Measurements from ENCODE around the gene SIDT2. TPM values are rescaled to one million over a fixed set of nuclear protein-coding genes. Genes with fewer than 3 reads are reported as not detected.

SIDT2 gene
- total RNA-seq, 2 experiments from 2014 or later, result 28.6 to 30.9 TPM

- DNase-seq, result no peak
- H3K4me3 Mint-ChIP-seq, result no peak overlapping the region
- ChIA-PET POLR2A (no interaction called here), CTCF (interaction anchor here (1.0 kb wide), 1 partner anchor 40 kb away, joined by 3 read pairs; no protein-coding TSS in a partner anchor)
- no peaks in the 10 kb centered on the region for H3K27me3 Mint-ChIP-seq
- H3K9me3 Mint-ChIP-seq, result no peaks in the 10 kb centered on the region
- peaks cover 5% of the 10 kb centered on the region for H3K36me3 Mint-ChIP-seq (ENCODE audit: low read depth)
- H3K27ac Mint-ChIP-seq, result no peak overlapping the region
- H3K4me1 Mint-ChIP-seq, result no peaks in the 10 kb centered on the region
Measured at GRCh38 chr11:117186431-117186761, 7.9 kb downstream of the SIDT2 start.

- no peaks in the 10 kb centered on the region for H3K4me1 Mint-ChIP-seq
- no peaks in the 10 kb centered on the region for H3K27me3 Mint-ChIP-seq
- DNase-seq, result no peak
- no peak overlapping the region for H3K27ac Mint-ChIP-seq
- ChIA-PET POLR2A (no interaction called here), CTCF (interaction anchor here (1.0 kb wide), 1 partner anchor 39 kb away, joined by 3 read pairs; no protein-coding TSS in a partner anchor)
- no peak overlapping the region for H3K4me3 Mint-ChIP-seq
- H3K9me3 Mint-ChIP-seq, result no peaks in the 10 kb centered on the region
- peaks cover 5% of the 10 kb centered on the region for H3K36me3 Mint-ChIP-seq (ENCODE audit: low read depth)
Measured at GRCh38 chr11:117187007-117187406, 8.5 kb downstream of the SIDT2 start.

GRCh38 chr11:117187428-117187798 lies 8.9 kb downstream of the SIDT2 start:
- POLR2A ChIA-PET, result no interaction called here

GRCh38 chr11:117187799-117188481 lies 9.4 kb downstream of the SIDT2 start:
- ChIA-PET CTCF (interaction anchor here (1.2 kb wide), 1 partner anchor 8 kb away, joined by 4 read pairs; no protein-coding TSS in a partner anchor), POLR2A (no interaction called here)
- Mint-ChIP-seq H3K27me3 (no peaks in the 10 kb centered on the region), H3K4me1 (peaks cover 2% of the 10 kb centered on the region), H3K36me3 (ENCODE audit: low read depth) (peaks cover 2% of the 10 kb centered on the region), H3K27ac (no peak overlapping the region), H3K9me3 (no peaks in the 10 kb centered on the region), H3K4me3 (no peak overlapping the region)
- DNase-seq, result no peak

More at GRCh38 chr11:117187428-117187798, 8.9 kb downstream of the SIDT2 start:
- no peak overlapping the region for H3K27ac Mint-ChIP-seq
- no peak for DNase-seq
- no peaks in the 10 kb centered on the region for H3K4me1 Mint-ChIP-seq
- peaks cover 5% of the 10 kb centered on the region for H3K36me3 Mint-ChIP-seq (ENCODE audit: low read depth)
- H3K4me3 Mint-ChIP-seq, result no peak overlapping the region
- no peaks in the 10 kb centered on the region for H3K27me3 Mint-ChIP-seq
- no peaks in the 10 kb centered on the region for H3K9me3 Mint-ChIP-seq
- CTCF ChIA-PET, result interaction anchor here (1.0 kb wide), 1 partner anchor 39 kb away, joined by 3 read pairs; no protein-coding TSS in a partner anchor

- CTCF ChIA-PET, result interaction anchor here (1.2 kb wide), 1 partner anchor 8 kb away, joined by 4 read pairs; no protein-coding TSS in a partner anchor
Measured at GRCh38 chr11:117188620-117189081, 10.1 kb downstream of the SIDT2 start.

GRCh38 chr11:117189191-117189940 lies 10.8 kb downstream of the SIDT2 start:
- no peak for DNase-seq
- Mint-ChIP-seq H3K27me3 (no peaks in the 10 kb centered on the region), H3K4me1 (peaks cover 3% of the 10 kb centered on the region), H3K9me3 (no peaks in the 10 kb centered on the region), H3K27ac (no peak overlapping the region), H3K36me3 (ENCODE audit: low read depth) (peaks cover 2% of the 10 kb centered on the region), H3K4me3 (no peak overlapping the region)
- POLR2A ChIA-PET, result no interaction called here
- CTCF ChIA-PET, result interaction anchor here (0.5 to 1.2 kb wide), 2 partner anchors 9 to 158 kb away, joined by 4 read pairs; no protein-coding TSS in a partner anchor

More at GRCh38 chr11:117188620-117189081, 10.1 kb downstream of the SIDT2 start:
- POLR2A ChIA-PET, result no interaction called here
- Mint-ChIP-seq H3K9me3 (no peaks in the 10 kb centered on the region), H3K4me1 (peaks cover 3% of the 10 kb centered on the region), H3K27ac (no peak overlapping the region), H3K4me3 (no peak overlapping the region), H3K36me3 (ENCODE audit: low read depth) (peaks cover 2% of the 10 kb centered on the region), H3K27me3 (no peaks in the 10 kb centered on the region)
- DNase-seq, result no peak

- peaks cover 2% of the 10 kb centered on the region for H3K36me3 Mint-ChIP-seq (ENCODE audit: low read depth)
- DNase-seq, result no peak
- CTCF ChIA-PET, result interaction anchor here (1.5 kb wide), 1 partner anchor 9 kb away, joined by 4 read pairs; no protein-coding TSS in a partner anchor
Measured at GRCh38 chr11:117189941-117190544, 11.5 kb downstream of the SIDT2 start.

GRCh38 chr11:117191680-117192400 lies 13.3 kb downstream of the SIDT2 start:
- ChIA-PET CTCF (interaction anchor here (1.0 to 1.5 kb wide), 3 partner anchors 11 to 40 kb away, joined by 3 to 4 read pairs (median 3); partner anchors contain the start of genes PCSK7 and RNF214), POLR2A (no interaction called here)
- no peaks in the 10 kb centered on the region for H3K9me3 Mint-ChIP-seq
- no peak for DNase-seq
- H3K27me3 Mint-ChIP-seq, result no peaks in the 10 kb centered on the region
- peaks cover 7% of the 10 kb centered on the region for H3K4me1 Mint-ChIP-seq
- H3K36me3 Mint-ChIP-seq (ENCODE audit: low read depth), result peaks cover 2% of the 10 kb centered on the region
- no peak overlapping the region for H3K27ac Mint-ChIP-seq
- no peak overlapping the region for H3K4me3 Mint-ChIP-seq

More at GRCh38 chr11:117189941-117190544, 11.5 kb downstream of the SIDT2 start:
- Mint-ChIP-seq H3K4me3 (no peak overlapping the region), H3K9me3 (no peaks in the 10 kb centered on the region), H3K4me1 (peaks cover 4% of the 10 kb centered on the region), H3K27ac (no peak overlapping the region), H3K27me3 (no peaks in the 10 kb centered on the region)
- POLR2A ChIA-PET, result no interaction called here

- ChIA-PET CTCF (interaction anchor here (1.0 kb wide), 1 partner anchor 40 kb away, joined by 3 read pairs; the partner anchor contains the start of genes PCSK7 and RNF214), POLR2A (no interaction called here)
- Mint-ChIP-seq H3K4me3 (no peak overlapping the region), H3K9me3 (no peaks in the 10 kb centered on the region), H3K27me3 (no peaks in the 10 kb centered on the region), H3K4me1 (peaks cover 7% of the 10 kb centered on the region), H3K27ac (no peak overlapping the region), H3K36me3 (ENCODE audit: low read depth) (no peaks in the 10 kb centered on the region)
- no peak for DNase-seq
Measured at GRCh38 chr11:117192401-117192875, 13.9 kb downstream of the SIDT2 start.

- H3K4me1 Mint-ChIP-seq, result peaks cover 7% of the 10 kb centered on the region
- POLR2A ChIA-PET, result no interaction called here
- no peaks in the 10 kb centered on the region for H3K9me3 Mint-ChIP-seq
- H3K27ac Mint-ChIP-seq, result no peak overlapping the region
- H3K4me3 Mint-ChIP-seq, result no peak overlapping the region
- DNase-seq, result no peak
- no peaks in the 10 kb centered on the region for H3K36me3 Mint-ChIP-seq (ENCODE audit: low read depth)
- no peaks in the 10 kb centered on the region for H3K27me3 Mint-ChIP-seq
- CTCF ChIA-PET, result interaction anchor here (1.0 kb wide), 1 partner anchor 13 kb away, joined by 3 read pairs; no protein-coding TSS in a partner anchor
Measured at GRCh38 chr11:117193130-117194020, 14.8 kb downstream of the SIDT2 start.

- Mint-ChIP-seq H3K4me1 (peaks cover 7% of the 10 kb centered on the region), H3K9me3 (no peaks in the 10 kb centered on the region), H3K27me3 (no peaks in the 10 kb centered on the region), H3K4me3 (no peak overlapping the region), H3K36me3 (ENCODE audit: low read depth) (no peaks in the 10 kb centered on the region), H3K27ac (no peak overlapping the region)
- DNase-seq, result no peak
- ChIA-PET CTCF (interaction anchor here (1.1 kb wide), 1 partner anchor 9 kb away, joined by 4 read pairs; no protein-coding TSS in a partner anchor), POLR2A (no interaction called here)
Measured at GRCh38 chr11:117194267-117194666, 15.7 kb downstream of the SIDT2 start.

Measured in activated CD4-positive, alpha-beta T cell treated with anti-CD3 and anti-CD28 coated beads, Interleukin-2, amount 10 ng/mL, durations not matched to agents 7 days and 5 days (primary cell).